GM19238 (cell line): Measurements from ENCODE around the gene SBF1.
"Not testable (repeated sequence)": the region's sequence is repeated elsewhere in the genome, so short reads cannot be mapped to it uniquely, and the experiment has no call there.

Experiments used
- DNase-seq: peaks from one replicate; pipeline ENCODE4 v3.0.0; 2011; ENCODE audit warnings: low spot score; ENCODE audit not compliant: insufficient read length

Gene SBF1

GRCh38 chr22:50474710-50475651 is at the start of gene SBF1:
Gene SBF1 (minus strand): TSS chr22:50475035. CDS start chr22:50474840, 195 bp downstream.
- peak; percentile 100 for DNase-seq

- DNase-seq: no peak
These were observed 49.2 kb upstream of the SBF1 start for GRCh38 chr22:50523806-50524675.

GRCh38 chr22:50523458-50523805 is 48.6 kb upstream of the SBF1 start:
- DNase-seq: no peak

GRCh38 chr22:50522806-50523438 is 48.1 kb upstream of the SBF1 start:
- DNase-seq: no peak

- DNase-seq: no peak
These were observed 47.5 kb upstream of the SBF1 start for GRCh38 chr22:50522208-50522805.

GRCh38 chr22:50521710-50522109 is 46.9 kb upstream of the SBF1 start:
- no peak for DNase-seq

- DNase-seq: no peak
These were observed 46.1 kb upstream of the SBF1 start for GRCh38 chr22:50520826-50521453.

- not testable (repeated sequence) for DNase-seq
These were observed 45.3 kb upstream of the SBF1 start for GRCh38 chr22:50520184-50520583.

GRCh38 chr22:50519151-50519550 is 44.3 kb upstream of the SBF1 start:
- no peak for DNase-seq

- DNase-seq: no peak
These were observed 43.8 kb upstream of the SBF1 start for GRCh38 chr22:50518606-50519005.

- DNase-seq: no peak
These were observed 42.8 kb upstream of the SBF1 start for GRCh38 chr22:50517495-50518260.

- DNase-seq: no peak
These were observed 42.1 kb upstream of the SBF1 start for GRCh38 chr22:50516891-50517290.

GRCh38 chr22:50516068-50516467 is 41.2 kb upstream of the SBF1 start:
- DNase-seq: no peak

GRCh38 chr22:50513175-50513574 is 38.3 kb upstream of the SBF1 start:
- DNase-seq: no peak

GRCh38 chr22:50508897-50509296 is 34.1 kb upstream of the SBF1 start:
- no peak for DNase-seq

- DNase-seq: peak; percentile 100
These were observed 33.4 kb upstream of the SBF1 start, which contains the start of gene NCAPH2 for GRCh38 chr22:50507991-50508884. Gene NCAPH2 (plus strand): TSS chr22:50508224. CDS start chr22:50508338, 114 bp downstream.

- peak; percentile 98 for DNase-seq
These were observed 32.7 kb upstream of the SBF1 start, which contains the start of gene LMF2 for GRCh38 chr22:50507421-50507990. Gene LMF2 (minus strand): TSS chr22:50507702. CDS start chr22:50507675, 27 bp downstream.

- no peak for DNase-seq
These were observed 32.0 kb upstream of the SBF1 start for GRCh38 chr22:50506611-50507420.
